Coronary artery (tissue), 2 donors: ENCODE results near the gene LRSAM1.

Source experiments
- DNase-seq: peaks from one replicate; pipeline ENCODE4 v3.0.0-alpha.2; 2017; ENCODE audit warnings: low spot score
- H3K27ac ChIP-seq, 2 donors: fragments of 200-600 bp; sonication (generic); one replicate each; pipeline ENCODE4 v1.5.1; 2016 to 2019
- H3K4me3 ChIP-seq: fragments of 200-600 bp; sonication (generic); 2 replicates; pipeline ENCODE4 v1.5.1; 2016; ENCODE audit warnings: mild to moderate bottlenecking, moderate library complexity
- TF ChIP-seq, protein P1 (sequence below): fragments of 200-600 bp; sonication (generic); IDR thresholded peaks from one replicate; pipeline ENCODE4 v1.5.1; 2019; ENCODE audit warnings: antibody characterized with exemption

LRSAM1 gene

DNA sequence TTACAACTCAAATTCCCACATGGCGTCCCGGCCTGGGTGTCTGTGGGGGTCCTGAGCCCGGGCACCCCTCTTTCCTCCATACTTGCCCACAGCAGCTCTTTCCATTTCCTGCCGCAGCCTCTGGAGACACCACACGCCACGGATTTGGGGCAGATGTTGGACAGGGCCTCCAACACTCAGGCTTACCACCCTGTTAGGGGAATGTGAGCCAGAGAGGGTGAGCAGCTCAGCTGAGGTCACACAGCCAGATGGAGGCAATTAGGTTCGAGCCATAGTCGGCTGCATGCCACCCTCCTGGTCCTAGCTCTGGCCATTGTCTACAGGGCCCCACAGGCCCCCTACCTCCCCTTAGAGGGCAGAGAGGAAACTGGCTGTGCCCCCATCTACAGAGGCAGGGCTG, 85.2 kb downstream of the LRSAM1 start:
- Histone ChIP-seq H3K4me3 (no peak overlapping the region), H3K27ac (peak overlapping the region in 1 of 2 donors; percentile 70)
- no peak for DNase-seq
- TF ChIP-seq, protein P1, sequence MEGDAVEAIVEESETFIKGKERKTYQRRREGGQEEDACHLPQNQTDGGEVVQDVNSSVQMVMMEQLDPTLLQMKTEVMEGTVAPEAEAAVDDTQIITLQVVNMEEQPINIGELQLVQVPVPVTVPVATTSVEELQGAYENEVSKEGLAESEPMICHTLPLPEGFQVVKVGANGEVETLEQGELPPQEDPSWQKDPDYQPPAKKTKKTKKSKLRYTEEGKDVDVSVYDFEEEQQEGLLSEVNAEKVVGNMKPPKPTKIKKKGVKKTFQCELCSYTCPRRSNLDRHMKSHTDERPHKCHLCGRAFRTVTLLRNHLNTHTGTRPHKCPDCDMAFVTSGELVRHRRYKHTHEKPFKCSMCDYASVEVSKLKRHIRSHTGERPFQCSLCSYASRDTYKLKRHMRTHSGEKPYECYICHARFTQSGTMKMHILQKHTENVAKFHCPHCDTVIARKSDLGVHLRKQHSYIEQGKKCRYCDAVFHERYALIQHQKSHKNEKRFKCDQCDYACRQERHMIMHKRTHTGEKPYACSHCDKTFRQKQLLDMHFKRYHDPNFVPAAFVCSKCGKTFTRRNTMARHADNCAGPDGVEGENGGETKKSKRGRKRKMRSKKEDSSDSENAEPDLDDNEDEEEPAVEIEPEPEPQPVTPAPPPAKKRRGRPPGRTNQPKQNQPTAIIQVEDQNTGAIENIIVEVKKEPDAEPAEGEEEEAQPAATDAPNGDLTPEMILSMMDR: no peak

DNA sequence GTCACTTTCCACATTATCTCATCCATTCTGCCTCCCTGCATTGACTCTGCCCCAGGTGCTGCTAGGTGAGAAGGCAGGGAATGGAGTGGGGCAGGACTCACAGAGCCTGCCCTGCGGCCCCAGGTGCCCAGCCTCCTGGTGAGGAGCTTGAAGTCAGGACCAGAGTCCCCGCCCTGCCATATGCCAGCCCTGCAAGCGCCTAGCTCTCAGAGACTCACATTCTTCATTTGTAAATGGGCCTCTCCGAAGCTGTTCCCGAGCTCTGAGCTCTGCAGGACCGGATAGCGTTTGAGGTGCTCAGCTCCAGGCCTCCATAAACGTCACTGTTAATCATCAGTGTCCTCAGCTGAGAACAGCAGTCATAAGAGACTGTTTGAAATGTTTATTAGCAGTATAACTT, 85.7 kb downstream of the LRSAM1 start:
- DNase-seq: no peak
- TF ChIP-seq, protein P1: no peak
- no peak overlapping the region for H3K4me3 ChIP-seq
- peak overlapping the region; percentile 0 to 70 for H3K27ac ChIP-seq

DNA sequence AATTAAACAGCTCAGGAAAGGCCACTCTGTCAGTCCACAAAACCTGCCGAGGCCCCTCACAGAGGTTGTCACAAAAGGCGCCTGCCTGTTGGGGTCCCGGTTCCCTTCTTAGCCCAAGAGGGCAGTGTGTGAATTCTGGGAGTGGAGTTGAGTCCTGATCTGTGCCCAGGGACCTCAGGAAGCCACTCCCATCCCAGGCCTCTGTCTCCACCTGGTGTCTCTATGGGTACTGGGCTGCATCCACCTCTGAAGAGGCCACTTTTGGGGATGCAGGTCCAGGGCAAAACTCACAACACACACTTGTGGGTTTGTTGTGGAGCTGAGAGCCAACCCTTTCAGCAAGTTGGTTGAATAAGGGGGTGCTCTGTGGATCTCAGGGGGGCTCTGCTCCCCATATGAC, 86.5 kb downstream of the LRSAM1 start:
- DNase-seq: no peak
- TF ChIP-seq, protein P1: no peak
- H3K27ac ChIP-seq: peak overlapping the region; percentile 0 to 70
- H3K4me3 ChIP-seq: no peak overlapping the region

- Histone ChIP-seq H3K4me3 (peak overlapping the region; percentile 12), H3K27ac (peak overlapping the region; percentile 43 to 85)
- TF ChIP-seq, protein P1: no peak
- no peak for DNase-seq
Measured at GRCh38 chr9:127538849-127539258, 87.5 kb downstream of the LRSAM1 start.

- TF ChIP-seq, protein P1: no peak
- DNase-seq: no peak
- Histone ChIP-seq H3K27ac (peak overlapping the region; percentile 43 to 85), H3K4me3 (peak overlapping the region; percentile 12)
Measured at GRCh38 chr9:127539259-127539981, 88.1 kb downstream of the LRSAM1 start.

- H3K27ac ChIP-seq: peak overlapping the region; percentile 43 to 85
- TF ChIP-seq, protein P1: no peak
- no peak for DNase-seq
- peak overlapping the region; percentile 12 for H3K4me3 ChIP-seq
Measured at GRCh38 chr9:127539982-127540663, 88.8 kb downstream of the LRSAM1 start.

- TF ChIP-seq, protein P1: no peak
- DNase-seq: no peak
- Histone ChIP-seq H3K4me3 (no peak overlapping the region), H3K27ac (peak overlapping the region; percentile 43 to 85)
Measured at GRCh38 chr9:127540664-127541041, 89.3 kb downstream of the LRSAM1 start.
